GM13976 (cell line): Measurements from ENCODE around the gene GALNT10.
A peak's percentile ranks its signal among the peaks of the same experiment; 100 is the strongest.

Source experiments
- DNase-seq: peaks from one replicate; pipeline ENCODE4 v3.0.0; 2012; ENCODE audit warnings: low spot score
- in situ Hi-C: fragments of 300-500 bp; cut with MboI; formaldehyde crosslinking; loops from one replicate; pipeline ENCODE4 v1.12.0; 2022; ENCODE audit warnings: low sequenced_read_pairs, mixed read lengths, inconsistent platforms; ENCODE audit not compliant: unreplicated experiment
- TF ChIP-seq, protein P1 (sequence below): IDR thresholded peaks from 2 replicates; pipeline ENCODE4 v1.5.1; 2012; ENCODE audit warnings: borderline replicate concordance, mild to moderate bottlenecking; ENCODE audit not compliant: insufficient read depth; ENCODE audit errors: extremely low read depth, missing control alignments, control extremely low read depth

GALNT10 gene

DNA sequence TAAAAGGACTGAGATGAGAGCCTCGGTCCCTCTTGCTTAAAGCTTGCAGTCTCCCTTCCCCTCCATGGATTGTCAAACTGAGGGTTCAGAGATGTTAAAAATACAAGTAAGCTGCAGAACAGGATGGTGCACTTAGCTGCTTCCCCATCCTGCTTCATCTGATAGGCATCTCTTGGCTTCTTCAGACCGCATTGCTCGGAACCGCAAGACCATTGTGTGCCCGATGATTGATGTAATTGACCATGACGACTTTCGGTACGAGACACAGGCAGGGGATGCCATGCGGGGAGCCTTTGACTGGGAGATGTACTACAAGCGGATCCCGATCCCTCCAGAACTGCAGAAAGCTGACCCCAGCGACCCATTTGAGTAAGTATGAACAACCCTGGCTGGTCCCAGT lies 189.7 kb downstream of the GALNT10 start:
- TF ChIP-seq, protein P1, sequence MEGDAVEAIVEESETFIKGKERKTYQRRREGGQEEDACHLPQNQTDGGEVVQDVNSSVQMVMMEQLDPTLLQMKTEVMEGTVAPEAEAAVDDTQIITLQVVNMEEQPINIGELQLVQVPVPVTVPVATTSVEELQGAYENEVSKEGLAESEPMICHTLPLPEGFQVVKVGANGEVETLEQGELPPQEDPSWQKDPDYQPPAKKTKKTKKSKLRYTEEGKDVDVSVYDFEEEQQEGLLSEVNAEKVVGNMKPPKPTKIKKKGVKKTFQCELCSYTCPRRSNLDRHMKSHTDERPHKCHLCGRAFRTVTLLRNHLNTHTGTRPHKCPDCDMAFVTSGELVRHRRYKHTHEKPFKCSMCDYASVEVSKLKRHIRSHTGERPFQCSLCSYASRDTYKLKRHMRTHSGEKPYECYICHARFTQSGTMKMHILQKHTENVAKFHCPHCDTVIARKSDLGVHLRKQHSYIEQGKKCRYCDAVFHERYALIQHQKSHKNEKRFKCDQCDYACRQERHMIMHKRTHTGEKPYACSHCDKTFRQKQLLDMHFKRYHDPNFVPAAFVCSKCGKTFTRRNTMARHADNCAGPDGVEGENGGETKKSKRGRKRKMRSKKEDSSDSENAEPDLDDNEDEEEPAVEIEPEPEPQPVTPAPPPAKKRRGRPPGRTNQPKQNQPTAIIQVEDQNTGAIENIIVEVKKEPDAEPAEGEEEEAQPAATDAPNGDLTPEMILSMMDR, result no peak
- no peak for DNase-seq
- in situ Hi-C loops, result no loop called here

DNA sequence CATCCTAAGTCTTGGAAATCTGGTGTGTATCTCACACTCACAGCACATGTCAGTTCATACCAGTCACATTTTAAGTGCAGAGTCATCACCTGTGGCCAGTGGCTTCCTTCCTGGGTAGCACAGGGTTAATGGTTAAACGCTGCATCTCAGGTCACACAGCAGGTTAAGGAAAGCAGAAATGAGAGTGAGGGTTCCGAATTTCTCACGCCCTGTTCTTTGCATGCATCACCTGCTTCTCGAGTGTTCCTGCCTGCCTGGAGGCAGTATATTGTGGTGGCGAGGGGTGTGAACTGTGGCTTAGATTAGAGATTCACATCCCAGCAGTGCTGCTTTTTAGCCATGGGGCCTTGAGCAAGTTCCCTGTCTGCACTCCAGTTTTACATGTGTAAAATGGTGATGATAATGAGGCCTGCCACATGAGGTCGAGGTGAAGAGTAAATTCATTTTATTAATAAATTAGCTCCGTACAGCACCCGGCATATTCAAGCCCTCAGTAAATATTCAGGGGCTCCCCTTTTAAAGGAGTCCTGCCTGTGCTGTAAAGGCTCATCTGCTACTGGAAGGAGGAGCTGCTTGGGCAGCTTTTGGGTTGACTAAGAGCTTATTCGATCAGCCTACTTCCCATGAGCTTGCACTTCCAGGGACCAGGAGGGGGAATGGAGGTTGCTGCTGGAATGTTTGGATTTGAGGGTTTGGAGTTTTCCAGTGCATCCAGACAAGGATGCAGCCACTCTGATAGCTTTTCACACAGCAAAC lies 194.1 kb downstream of the GALNT10 start:
- peak; percentile 78 for DNase-seq
- in situ Hi-C loops, result no loop called here
- TF ChIP-seq, protein P1, result no peak

DNA sequence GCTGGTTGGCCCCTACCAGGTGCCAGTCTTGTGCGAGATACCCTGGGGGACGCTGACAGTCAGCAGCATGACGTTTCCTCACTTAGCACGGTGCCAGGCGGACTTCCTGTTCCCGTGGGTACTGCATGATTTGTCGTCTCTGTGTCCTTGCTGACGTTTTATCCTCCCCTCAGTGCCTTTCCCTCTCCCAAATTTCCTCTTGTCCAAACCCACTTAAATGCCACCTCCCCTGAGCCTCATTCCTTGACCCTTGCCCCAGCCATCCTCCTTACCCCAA lies 194.6 kb downstream of the GALNT10 start:
- TF ChIP-seq, protein P1, result no peak
- DNase-seq, result no peak
- in situ Hi-C loops, result no loop called here

DNA sequence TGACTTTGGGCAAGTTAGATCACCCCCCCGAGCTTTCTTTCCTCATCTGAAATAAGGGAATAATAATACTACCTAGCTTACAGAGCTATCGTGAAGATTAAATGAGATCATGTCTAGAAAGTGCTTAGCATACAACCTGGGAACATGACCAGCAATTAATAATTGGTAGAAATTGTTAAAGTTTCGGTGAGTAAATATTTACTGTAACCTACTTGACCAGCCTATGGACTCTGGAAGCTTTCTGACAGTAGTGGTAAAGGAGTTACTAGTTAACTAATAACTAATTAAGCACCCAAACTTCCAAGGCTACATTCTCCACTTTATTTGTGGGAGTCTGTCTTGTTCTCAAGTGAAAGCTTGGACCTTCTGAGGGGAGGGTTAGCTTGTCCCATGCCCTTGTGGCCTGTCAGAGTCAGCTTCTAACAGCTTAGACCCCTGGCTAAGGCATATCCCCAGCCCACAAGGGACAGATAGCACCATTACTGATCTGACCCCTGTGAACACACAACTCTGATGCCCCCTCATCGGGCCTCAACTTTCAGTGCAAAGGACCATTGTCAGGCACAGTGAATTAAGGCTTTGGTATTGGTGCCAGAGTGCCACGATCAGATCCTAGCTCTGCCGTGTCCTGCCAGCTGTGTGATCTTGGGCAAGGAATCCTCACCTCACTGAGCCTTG lies 196.6 kb downstream of the GALNT10 start:
- in situ Hi-C loops, result no loop called here
- no peak for DNase-seq

DNA sequence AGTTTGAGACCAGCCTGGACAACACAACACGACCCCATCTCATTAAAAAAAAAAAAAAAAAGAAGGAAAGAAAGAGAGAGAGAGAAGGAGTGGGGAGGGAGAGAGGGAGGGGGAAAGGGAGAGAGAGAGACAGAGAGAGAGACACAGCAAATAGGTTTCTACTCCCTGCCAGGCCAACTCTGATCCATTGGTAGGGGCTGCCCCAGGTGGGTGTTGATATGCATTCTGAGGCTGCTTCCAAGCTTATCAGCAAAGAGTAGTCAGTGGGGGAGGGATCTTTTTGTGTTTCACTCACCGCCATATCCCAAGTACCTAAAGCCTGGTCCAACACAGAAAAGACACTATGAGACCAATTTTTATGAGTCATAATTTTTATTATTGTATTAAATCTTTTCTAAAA lies 198.3 kb downstream of the GALNT10 start:
- TF ChIP-seq, protein P1, result no peak
- in situ Hi-C loops, result no loop called here
- DNase-seq, result no peak

More for the DNA sequence above, 196.6 kb downstream of the GALNT10 start:
- TF ChIP-seq, protein P1, result no peak

DNA sequence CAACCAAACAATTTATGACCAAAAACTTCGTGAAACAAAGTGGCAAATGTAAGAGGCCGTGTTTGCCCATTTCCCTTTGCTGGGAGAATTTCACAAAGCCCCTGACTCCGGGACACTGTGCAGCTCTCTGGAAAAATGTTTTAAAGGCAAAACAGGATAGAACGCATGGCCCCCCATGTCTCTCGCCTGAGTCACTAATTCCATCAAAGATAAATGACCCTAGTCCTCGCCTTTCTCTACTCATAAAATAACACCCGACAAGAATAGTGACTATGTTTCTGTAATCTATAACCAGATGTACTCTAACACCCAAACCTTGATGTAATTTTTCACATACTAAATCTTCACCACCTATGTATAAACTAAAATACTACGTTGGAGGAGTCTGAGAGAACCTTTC lies 199.6 kb downstream of the GALNT10 start:
- TF ChIP-seq, protein P1, result no peak
- in situ Hi-C loops, result no loop called here
- DNase-seq, result no peak

DNA sequence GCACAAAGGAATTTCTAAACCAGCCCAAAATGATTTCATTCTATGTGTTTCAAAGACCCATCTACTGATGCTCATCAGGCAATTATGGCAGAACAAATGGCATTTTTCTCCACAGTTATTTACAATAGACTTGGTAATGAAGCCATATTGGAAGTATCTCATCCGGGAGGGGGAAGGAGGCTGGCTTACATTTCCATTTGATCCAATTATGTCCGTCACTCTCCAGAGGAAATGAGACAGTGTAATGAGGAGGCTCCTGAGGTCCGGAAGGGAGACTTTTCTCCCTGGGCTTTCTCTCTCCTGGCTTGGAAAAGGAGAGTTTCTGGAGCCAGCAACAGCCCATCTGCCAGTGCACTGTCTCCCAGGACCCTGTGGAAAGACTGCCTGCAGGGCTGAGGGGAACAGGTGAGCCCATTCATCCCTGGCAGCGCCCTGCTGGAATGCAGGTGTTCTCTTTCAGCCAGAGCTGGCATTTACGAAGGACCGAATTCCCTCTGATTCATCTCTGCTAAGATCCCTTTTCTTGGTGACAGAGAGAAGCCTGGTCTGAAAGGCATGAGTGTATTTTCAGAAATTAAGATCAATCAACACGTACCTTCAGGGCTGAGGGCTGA lies 200.3 kb downstream of the GALNT10 start:
- no peak for DNase-seq
- TF ChIP-seq, protein P1, result no peak
- in situ Hi-C loops, result no loop called here
